Tibial nerve (tissue), 4 donors: ENCODE results near the gene CPNE7. TPM values are rescaled to one million over a fixed set of nuclear protein-coding genes. Genes with fewer than 3 reads are reported as not detected.
A peak's percentile ranks its signal among the peaks of the same experiment; 100 is the strongest.

Experiments
- DNase-seq, 2 donors: peaks; one replicate each; pipeline ENCODE4 v3.0.0-alpha.2; 2019; ENCODE audit warnings: low spot score in 2 of 2
- H3K27ac ChIP-seq, 4 donors: fragments of 200-600 bp; sonication (generic) in 3 of 4; one replicate each; pipeline ENCODE4 v1.5.1; 2017 to 2019; ENCODE audit warnings: mild to moderate bottlenecking in 1 of 4
- H3K27me3 ChIP-seq, 2 donors: fragments of 200-600 bp; sonication (generic) in 1 of 2; one replicate each; pipeline versions ENCODE4 v1.5.1 to v1.6.0; 2017 to 2019
- H3K36me3 ChIP-seq, 3 donors: fragments of 200-600 bp; sonication (generic); one replicate each; pipeline ENCODE4 v1.5.1; 2018 to 2019
- H3K4me1 ChIP-seq, 4 donors: fragments of 200-600 bp; sonication (generic) in 3 of 4; one replicate each; pipeline ENCODE4 v1.5.1; 2017 to 2019
- H3K4me3 ChIP-seq, 4 donors: fragments of 200-600 bp; sonication (generic) in 3 of 4; one replicate each; pipeline ENCODE4 v1.5.1; 2017 to 2019; ENCODE audit warnings: mild to moderate bottlenecking in 1 of 4, moderate library complexity in 1 of 4
- H3K9me3 ChIP-seq, 4 donors: fragments of 200-600 bp; sonication (generic) in 3 of 4; one replicate each; pipeline ENCODE4 v1.5.1; 2017 to 2019
- EP300 ChIP-seq, 2 donors: sonication (generic); formaldehyde crosslinking; IDR thresholded peaks; one replicate each; pipeline ENCODE4 v1.6.1; 2017; ENCODE audit warnings: antibody characterized with exemption in 2 of 2, mild to moderate bottlenecking in 1 of 2
- POLR2A ChIP-seq, 2 donors: fragments of 450-650 bp; IDR thresholded peaks; one replicate each; pipeline ENCODE4 v1.6.1; 2017; ENCODE audit warnings: antibody characterized with exemption in 2 of 2, mild to moderate bottlenecking in 2 of 2, moderate library complexity in 2 of 2
- WGBS, 2 donors: methylation state at CpG; one replicate each; pipeline ENCODE4 v1.1.5; 2018; 5-methylcytosine and 5-hydroxymethylcytosine counted together
- total RNA-seq, 4 donors: library from RNA; depleted of rRNA; stranded (reverse); fragments of >200 nt; gene quantifications; one replicate each; pipeline ENCODE4 v1.1.0, GENCODE V29; 2016
- TF ChIP-seq, protein P1 (sequence below), 5 experiments: fragments of 200-600 bp in 3 of 5; fragments of 450-650 bp in 2 of 5; sonication (generic) in 3 of 5; IDR thresholded peaks; one replicate each; pipeline ENCODE4 v1.5.1; 2016 to 2019; ENCODE audit warnings: antibody characterized with exemption in 5 of 5, mild to moderate bottlenecking in 3 of 5, moderate library complexity in 2 of 5

The CPNE7 gene
- total RNA-seq, 4 donors from 2014 or later, result 0.90 to 10.0 (median 4.2) TPM; not detected in 1

DNA sequence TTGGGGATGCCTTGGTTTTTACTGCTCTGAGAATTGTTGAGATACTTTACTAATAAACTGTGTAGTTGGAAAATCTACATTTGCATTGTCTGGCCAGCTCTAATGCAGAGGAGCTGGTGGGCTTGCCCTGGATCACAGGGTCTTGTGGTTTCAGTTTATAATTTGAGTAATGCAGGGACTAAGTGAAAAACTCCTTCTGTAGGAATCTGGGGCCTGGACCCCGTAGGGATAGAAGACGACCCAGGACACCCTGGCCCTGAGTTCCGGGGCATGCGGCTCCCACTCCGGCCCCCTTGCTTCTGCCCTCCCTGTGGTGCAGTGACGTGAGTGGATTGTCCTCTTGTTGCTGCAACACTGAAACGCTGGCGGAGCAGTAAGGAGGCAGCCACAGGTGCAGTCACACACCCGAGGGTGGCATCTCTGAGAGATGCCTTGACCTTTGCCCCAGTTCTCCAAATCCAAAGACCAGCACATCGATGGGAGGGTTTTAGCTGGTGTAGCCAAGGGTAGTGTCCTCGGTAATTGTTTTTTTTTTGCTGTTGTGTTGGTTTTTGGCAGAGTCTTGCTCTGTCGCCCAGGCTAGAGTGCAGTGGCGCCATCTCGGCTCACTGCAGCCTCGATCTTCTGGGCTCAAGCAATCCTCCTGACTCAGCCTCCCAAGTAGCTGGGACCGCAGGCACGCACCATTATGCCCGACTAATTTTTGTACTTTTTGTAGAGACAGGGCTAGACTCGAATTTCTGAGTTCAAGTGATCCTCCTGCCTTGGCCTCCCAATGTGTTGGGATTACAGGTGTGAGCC is 17.7 kb upstream of the CPNE7 start:
- WGBS, 2 donors, result 80 to 83% methylated on average over 19 of the region's 19 CpGs
- Histone ChIP-seq H3K9me3 (no peaks in the 10 kb centered on the region), H3K27me3 (no peaks in the 10 kb centered on the region), H3K27ac (peak overlapping the region in 2 of 4 donors; percentile 26 to 42), H3K4me1 (peaks cover 0 to 47% (median 18%) of the 10 kb centered on the region in 4 donors), H3K4me3 (no peak overlapping the region), H3K36me3 (peaks cover 5 to 66% (median 7%) of the 10 kb centered on the region in 3 donors)
- no peak for TF ChIP-seq POLR2A (IDR thresholded peaks at IDR 0.05)
- TF ChIP-seq, protein P1, sequence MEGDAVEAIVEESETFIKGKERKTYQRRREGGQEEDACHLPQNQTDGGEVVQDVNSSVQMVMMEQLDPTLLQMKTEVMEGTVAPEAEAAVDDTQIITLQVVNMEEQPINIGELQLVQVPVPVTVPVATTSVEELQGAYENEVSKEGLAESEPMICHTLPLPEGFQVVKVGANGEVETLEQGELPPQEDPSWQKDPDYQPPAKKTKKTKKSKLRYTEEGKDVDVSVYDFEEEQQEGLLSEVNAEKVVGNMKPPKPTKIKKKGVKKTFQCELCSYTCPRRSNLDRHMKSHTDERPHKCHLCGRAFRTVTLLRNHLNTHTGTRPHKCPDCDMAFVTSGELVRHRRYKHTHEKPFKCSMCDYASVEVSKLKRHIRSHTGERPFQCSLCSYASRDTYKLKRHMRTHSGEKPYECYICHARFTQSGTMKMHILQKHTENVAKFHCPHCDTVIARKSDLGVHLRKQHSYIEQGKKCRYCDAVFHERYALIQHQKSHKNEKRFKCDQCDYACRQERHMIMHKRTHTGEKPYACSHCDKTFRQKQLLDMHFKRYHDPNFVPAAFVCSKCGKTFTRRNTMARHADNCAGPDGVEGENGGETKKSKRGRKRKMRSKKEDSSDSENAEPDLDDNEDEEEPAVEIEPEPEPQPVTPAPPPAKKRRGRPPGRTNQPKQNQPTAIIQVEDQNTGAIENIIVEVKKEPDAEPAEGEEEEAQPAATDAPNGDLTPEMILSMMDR (IDR thresholded peaks at IDR 0.05), result no peak
- no peak for TF ChIP-seq EP300 (IDR thresholded peaks at IDR 0.05)
- no peak for DNase-seq

DNA sequence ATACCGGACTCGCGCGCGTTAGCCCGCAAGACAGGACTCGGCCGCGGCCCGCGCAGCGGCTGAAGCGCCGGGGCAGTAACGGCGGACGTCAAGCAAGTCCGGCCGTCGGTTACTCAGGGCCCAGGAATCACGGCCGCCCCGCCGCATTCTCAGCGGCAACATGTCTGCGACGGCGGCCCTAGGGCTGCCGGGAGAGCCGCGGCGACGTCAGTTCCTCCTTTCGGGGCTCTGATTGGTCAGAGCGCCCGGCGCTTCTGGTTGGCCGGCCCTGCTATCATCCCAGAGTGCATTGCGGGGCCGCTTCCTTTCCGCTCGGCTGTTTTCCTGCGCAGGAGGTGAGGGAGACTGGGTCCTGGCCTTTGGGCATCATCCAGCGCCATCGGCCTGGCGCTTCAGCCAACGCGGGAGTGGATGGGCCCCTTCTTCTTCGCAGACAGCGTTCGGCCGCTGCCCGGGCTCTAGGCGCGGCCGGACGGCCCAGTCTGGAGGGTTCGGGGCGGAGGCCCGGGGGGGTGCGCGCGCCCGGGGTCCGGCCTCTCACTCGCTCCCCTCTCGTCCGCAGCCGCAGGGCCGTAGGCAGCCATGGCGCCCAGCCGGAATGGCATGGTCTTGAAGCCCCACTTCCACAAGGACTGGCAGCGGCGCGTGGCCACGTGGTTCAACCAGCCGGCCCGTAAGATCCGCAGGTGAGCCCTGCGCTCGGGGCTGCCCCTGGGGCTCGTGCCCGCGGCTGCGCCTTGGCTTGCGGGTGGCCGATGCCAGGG is 15.0 kb upstream of the CPNE7 start, which contains the start of gene RPL13:
Gene RPL13 (plus strand): TSS at position 305 of the 764 bp plus-strand sequence. CDS start 278 bp downstream, at position 583.
- H3K4me3 ChIP-seq, result peak within 1 kb of the TSS; percentile 80 to 96 (median 90)
- WGBS, 2 donors, result 0% methylated on average over 49 of the region's 87 CpGs
- H3K36me3 ChIP-seq, result peaks cover 5 to 61% (median 12%) of the 10 kb centered on the region in 3 donors

DNA sequence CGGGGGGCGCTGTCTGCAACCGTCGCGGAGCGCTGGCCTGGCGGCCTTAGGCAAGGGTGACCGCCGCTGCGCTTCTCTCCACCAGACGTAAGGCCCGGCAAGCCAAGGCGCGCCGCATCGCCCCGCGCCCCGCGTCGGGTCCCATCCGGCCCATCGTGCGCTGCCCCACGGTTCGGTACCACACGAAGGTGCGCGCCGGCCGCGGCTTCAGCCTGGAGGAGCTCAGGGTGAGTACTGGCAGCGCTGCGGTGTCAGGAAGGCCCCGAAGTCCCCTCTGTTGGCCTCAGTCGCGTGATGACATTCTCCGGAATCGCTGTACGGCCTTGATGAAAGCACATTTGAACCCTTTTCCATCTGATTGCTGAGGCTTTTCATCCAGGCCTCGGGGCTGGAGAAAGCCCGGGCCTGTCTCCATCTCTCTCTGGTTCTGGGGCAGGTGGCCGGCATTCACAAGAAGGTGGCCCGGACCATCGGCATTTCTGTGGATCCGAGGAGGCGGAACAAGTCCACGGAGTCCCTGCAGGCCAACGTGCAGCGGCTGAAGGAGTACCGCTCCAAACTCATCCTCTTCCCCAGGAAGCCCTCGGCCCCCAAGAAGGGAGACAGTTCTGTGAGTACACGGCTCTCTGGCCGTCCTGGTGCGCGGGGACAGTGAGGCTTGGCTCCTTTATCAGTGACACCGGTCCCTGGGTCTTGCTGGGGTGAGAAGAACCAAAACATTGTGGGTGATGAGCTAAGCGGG is 14.2 kb upstream of the CPNE7 start:
- Histone ChIP-seq H3K27me3 (no peaks in the 10 kb centered on the region), H3K9me3 (no peaks in the 10 kb centered on the region), H3K4me1 (peaks cover 0 to 81% (median 36%) of the 10 kb centered on the region in 4 donors), H3K36me3 (peaks cover 5 to 53% (median 12%) of the 10 kb centered on the region in 3 donors), H3K27ac (peak overlapping the region; percentile 70 to 99 (median 98)), H3K4me3 (peak overlapping the region; percentile 80 to 96 (median 90))
- TF ChIP-seq POLR2A (IDR thresholded peaks at IDR 0.05), result no peak
- TF ChIP-seq EP300 (IDR thresholded peaks at IDR 0.05), result no peak
- TF ChIP-seq, protein P1 (IDR thresholded peaks at IDR 0.05), result no peak
- DNase-seq, result no peak
- WGBS, 2 donors, result 12 to 20% methylated on average over 17 to 43 of the region's 58 CpGs

More for the DNA sequence above, 15.0 kb upstream of the CPNE7 start, which contains the start of gene RPL13:
- TF ChIP-seq EP300 (IDR thresholded peaks at IDR 0.05), result peak; percentile 72 to 98
- TF ChIP-seq, protein P1 (IDR thresholded peaks at IDR 0.05), result peak in 2 of 5 experiments; percentile 20 to 39
- peak; percentile 94 to 97 for TF ChIP-seq POLR2A (IDR thresholded peaks at IDR 0.05)
- peak; percentile 89 to 90 for DNase-seq
- Histone ChIP-seq H3K27ac (peak within 1 kb of the TSS; percentile 70 to 99 (median 98)), H3K27me3 (no peaks in the 10 kb centered on the region), H3K4me1 (peaks cover 0 to 73% (median 28%) of the 10 kb centered on the region in 4 donors), H3K9me3 (no peaks in the 10 kb centered on the region)

- Histone ChIP-seq H3K4me1 (peaks cover 0 to 81% (median 38%) of the 10 kb centered on the region in 4 donors), H3K36me3 (peaks cover 5 to 46% (median 12%) of the 10 kb centered on the region in 3 donors), H3K4me3 (peak overlapping the region; percentile 80 to 96 (median 90)), H3K9me3 (no peaks in the 10 kb centered on the region), H3K27ac (peak overlapping the region in 3 of 4 donors; percentile 98 to 99 (median 98)), H3K27me3 (no peaks in the 10 kb centered on the region)
- 64 to 69% methylated on average over 23 of the region's 23 CpGs for WGBS, 2 donors
- TF ChIP-seq POLR2A (IDR thresholded peaks at IDR 0.05) (no peak), EP300 (IDR thresholded peaks at IDR 0.05) (no peak)
- TF ChIP-seq, protein P1 (IDR thresholded peaks at IDR 0.05), result no peak
- DNase-seq, result no peak
Measured at GRCh38 chr16:89561884-89562599, 13.5 kb upstream of the CPNE7 start.
